KMS-11 (cell line): ENCODE results near the gene CBL.
"Not testable (repeated sequence)": the region's sequence is repeated elsewhere in the genome, so short reads cannot be mapped to it uniquely, and the experiment has no call there.

ENCODE experiments used
- H2AFZ ChIP-seq: fragments of 200-600 bp; sonication (generic); 2 replicates; pipeline ENCODE4 v1.6.1; 2016; ENCODE audit warnings: antibody characterized with exemption, mixed run types, low read depth
- H3K27ac ChIP-seq: fragments of 200-600 bp; sonication (generic); 2 replicates; pipeline ENCODE4 v1.6.1; 2016; ENCODE audit warnings: mild to moderate bottlenecking, mixed run types
- H3K27me3 ChIP-seq: fragments of 200-600 bp; sonication (generic); 2 replicates; pipeline ENCODE4 v1.6.1; 2017; ENCODE audit warnings: mild to moderate bottlenecking, low read depth, mixed run types, moderate library complexity; ENCODE audit not compliant: insufficient read depth
- H3K36me3 ChIP-seq: fragments of 200-600 bp; sonication (generic); 2 replicates; pipeline ENCODE4 v1.6.1; 2017; ENCODE audit warnings: mild to moderate bottlenecking, mixed run types; ENCODE audit not compliant: insufficient read depth
- H3K4me1 ChIP-seq: fragments of 200-600 bp; sonication (generic); 2 replicates; pipeline ENCODE4 v1.6.1; 2016; ENCODE audit warnings: mild to moderate bottlenecking, low read depth, mixed run types; ENCODE audit not compliant: poor library complexity, severe bottlenecking
- H3K4me2 ChIP-seq: fragments of 200-600 bp; sonication (generic); 2 replicates; pipeline ENCODE4 v1.7.0; 2016; ENCODE audit warnings: mild to moderate bottlenecking, mixed run types
- H3K4me3 ChIP-seq: fragments of 200-600 bp; sonication (generic); IDR thresholded peaks from 2 replicates; pipeline ENCODE4 v1.6.1; 2017; ENCODE audit warnings: low read depth, low read length, mixed read lengths; ENCODE audit not compliant: insufficient read depth
- H3K79me2 ChIP-seq: fragments of 200-600 bp; sonication (generic); 2 replicates; pipeline ENCODE4 v1.6.1; 2016; ENCODE audit warnings: low read depth, mixed run types; ENCODE audit not compliant: insufficient read depth
- H3K9ac ChIP-seq: fragments of 200-600 bp; sonication (generic); 2 replicates; pipeline ENCODE4 v1.6.1; 2016; ENCODE audit warnings: mild to moderate bottlenecking, mixed run types
- H4K20me1 ChIP-seq: fragments of 200-600 bp; sonication (generic); 2 replicates; pipeline ENCODE4 v1.6.1; 2016; ENCODE audit warnings: mild to moderate bottlenecking, mixed run types; ENCODE audit not compliant: insufficient read depth
- CTCF ChIP-seq: fragments of 200-600 bp; sonication (generic); conservative IDR thresholded peaks from 2 replicates; pipeline ENCODE4 v1.6.1; 2017; ENCODE audit warnings: low read depth, mild to moderate bottlenecking, antibody characterized with exemption, low read length, moderate library complexity, mixed read lengths

The CBL gene

DNA sequence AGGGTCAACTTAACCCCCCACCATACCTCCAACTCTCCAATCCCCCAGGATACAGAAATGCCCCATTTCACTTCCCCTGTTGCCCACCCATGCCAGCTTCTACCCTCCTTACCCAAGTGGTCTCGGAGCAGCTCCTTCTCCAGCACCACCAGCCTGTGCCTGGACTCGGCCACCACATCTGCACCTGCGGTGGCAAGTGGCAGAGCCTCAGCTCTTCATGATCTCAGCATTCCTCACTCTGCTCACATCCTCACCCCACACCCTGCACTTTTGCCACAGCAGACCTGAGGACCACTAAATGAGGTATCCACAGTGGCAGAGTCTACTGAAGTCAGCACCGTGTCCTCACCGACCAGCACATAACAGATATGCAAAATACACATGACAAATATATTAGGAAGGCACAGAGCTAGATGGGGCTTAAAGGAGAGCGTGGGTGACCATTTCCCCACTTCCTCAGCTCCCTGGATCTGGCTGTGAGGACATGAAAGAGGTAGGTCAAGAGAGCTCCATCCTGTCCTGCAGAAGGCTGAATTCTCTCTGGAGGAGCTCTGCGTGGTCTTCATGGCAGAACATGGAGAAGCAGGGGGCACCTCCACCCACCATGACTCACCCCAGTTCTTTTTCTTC lies 11.2 kb upstream of the CBL start:
- H3K27me3 ChIP-seq, result no peaks in the 10 kb centered on the region
- H3K4me3 ChIP-seq, result no peak overlapping the region
- H3K4me1 ChIP-seq, result peaks cover 4% of the 10 kb centered on the region
- H3K79me2 ChIP-seq, result no peaks in the 10 kb centered on the region
- no peaks in the 10 kb centered on the region for H3K36me3 ChIP-seq
- no peak overlapping the region for H3K27ac ChIP-seq
- TF ChIP-seq CTCF, result no peak
- no peak overlapping the region for H2AFZ ChIP-seq
- H3K9ac ChIP-seq, result no peak overlapping the region
- H4K20me1 ChIP-seq, result no peaks in the 10 kb centered on the region
- no peak overlapping the region for H3K4me2 ChIP-seq

- TF ChIP-seq CTCF, result no peak
- no peaks in the 10 kb centered on the region for H3K79me2 ChIP-seq
- no peak overlapping the region for H3K4me2 ChIP-seq
- H4K20me1 ChIP-seq, result no peaks in the 10 kb centered on the region
- no peaks in the 10 kb centered on the region for H3K27me3 ChIP-seq
- H2AFZ ChIP-seq, result no peak overlapping the region
- no peak overlapping the region for H3K4me3 ChIP-seq
- no peak overlapping the region for H3K27ac ChIP-seq
- no peak overlapping the region for H3K9ac ChIP-seq
- peaks cover 4% of the 10 kb centered on the region for H3K4me1 ChIP-seq
- no peaks in the 10 kb centered on the region for H3K36me3 ChIP-seq
Observed at GRCh38 chr11:119195680-119196079, 10.5 kb upstream of the CBL start.

DNA sequence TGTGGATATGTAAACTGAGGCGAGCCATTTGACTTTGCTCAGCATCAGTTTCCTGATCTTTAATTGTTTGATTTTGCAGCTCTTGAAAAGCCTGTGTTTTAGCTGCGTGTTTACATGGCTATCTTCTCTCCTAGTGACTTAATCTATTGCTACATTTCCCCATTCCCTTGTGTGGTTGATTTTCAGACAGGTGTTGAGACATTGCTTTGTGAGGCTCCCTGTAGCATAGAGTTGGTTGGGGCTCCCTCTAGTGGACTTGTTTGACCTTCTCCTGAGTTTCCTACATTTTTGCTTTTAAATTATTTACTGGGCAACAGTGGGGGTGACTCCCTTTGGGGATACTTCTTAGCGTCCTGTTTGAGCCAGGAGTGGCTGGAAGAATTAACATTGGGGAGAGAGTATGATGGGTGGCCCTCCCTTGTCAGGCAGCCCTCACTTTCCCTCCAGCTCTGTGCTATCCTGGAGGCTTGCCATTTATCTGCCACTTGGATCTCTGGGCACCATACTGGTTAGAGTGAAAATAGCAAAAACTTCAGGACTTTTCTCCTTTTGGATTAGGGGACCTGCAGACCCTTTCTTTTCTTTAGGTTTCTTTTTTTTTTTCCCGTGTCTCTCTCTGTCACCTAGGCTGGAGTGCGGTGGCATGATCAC lies 9.2 kb upstream of the CBL start:
- H4K20me1 ChIP-seq, result no peaks in the 10 kb centered on the region
- H3K27ac ChIP-seq, result no peak overlapping the region
- no peak overlapping the region for H3K4me2 ChIP-seq
- H3K36me3 ChIP-seq, result no peaks in the 10 kb centered on the region
- peaks cover 4% of the 10 kb centered on the region for H3K4me1 ChIP-seq
- no peak overlapping the region; the same call in 1 of the 2 replicates for H2AFZ ChIP-seq
- no peak overlapping the region for H3K4me3 ChIP-seq
- no peak overlapping the region for H3K9ac ChIP-seq
- no peaks in the 10 kb centered on the region for H3K79me2 ChIP-seq
- peak; percentile 71 for TF ChIP-seq CTCF
- no peaks in the 10 kb centered on the region for H3K27me3 ChIP-seq

- no peak for TF ChIP-seq CTCF
Observed at GRCh38 chr11:119198925-119199324, 7.2 kb upstream of the CBL start.

GRCh38 chr11:119201236-119201635 lies 4.9 kb upstream of the CBL start:
- H3K4me1 ChIP-seq, H3K36me3 ChIP-seq, H3K79me2 ChIP-seq, H3K27me3 ChIP-seq, H2AFZ ChIP-seq, H3K4me3 ChIP-seq, H3K4me2 ChIP-seq, H3K27ac ChIP-seq, H3K9ac ChIP-seq, H4K20me1 ChIP-seq: not testable (repeated sequence)

More at GRCh38 chr11:119198925-119199324, 7.2 kb upstream of the CBL start:
- Histone ChIP-seq H3K4me1 (peaks cover 4% of the 10 kb centered on the region), H3K79me2 (no peaks in the 10 kb centered on the region), H3K4me3 (no peak overlapping the region), H3K27ac (no peak overlapping the region), H3K4me2 (no peak overlapping the region), H3K36me3 (no peaks in the 10 kb centered on the region), H2AFZ (no peak overlapping the region), H4K20me1 (no peaks in the 10 kb centered on the region), H3K27me3 (no peaks in the 10 kb centered on the region), H3K9ac (no peak overlapping the region)
